ENCODE results near the gene BCKDHA.

The BCKDHA gene

DNA sequence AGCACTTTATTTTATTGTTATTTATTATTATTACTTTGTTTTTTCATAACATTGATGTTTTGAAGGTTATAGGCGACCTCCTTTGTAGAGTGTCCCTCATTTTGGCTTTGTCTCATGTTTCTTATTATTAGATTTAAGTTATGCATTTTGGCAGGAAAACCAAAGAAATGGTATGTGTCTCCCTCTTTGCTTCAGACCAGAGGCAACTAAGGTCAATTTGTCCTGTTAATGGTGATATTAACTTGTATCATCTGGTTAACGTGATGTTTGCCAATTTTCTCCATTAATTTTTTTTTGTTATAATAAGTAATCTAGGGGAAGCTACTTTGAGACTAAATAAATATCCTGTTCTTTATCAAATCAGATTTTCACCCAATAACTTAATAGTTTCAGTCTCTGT, 25.1 kb upstream of the BCKDHA start:
- no peak for TF ChIP-seq CTCF (IDR thresholded peaks at IDR 0.05)

GRCh38 chr19:41373993-41374392, 23.6 kb upstream of the BCKDHA start:
- no peak for TF ChIP-seq CTCF (IDR thresholded peaks at IDR 0.05)

DNA sequence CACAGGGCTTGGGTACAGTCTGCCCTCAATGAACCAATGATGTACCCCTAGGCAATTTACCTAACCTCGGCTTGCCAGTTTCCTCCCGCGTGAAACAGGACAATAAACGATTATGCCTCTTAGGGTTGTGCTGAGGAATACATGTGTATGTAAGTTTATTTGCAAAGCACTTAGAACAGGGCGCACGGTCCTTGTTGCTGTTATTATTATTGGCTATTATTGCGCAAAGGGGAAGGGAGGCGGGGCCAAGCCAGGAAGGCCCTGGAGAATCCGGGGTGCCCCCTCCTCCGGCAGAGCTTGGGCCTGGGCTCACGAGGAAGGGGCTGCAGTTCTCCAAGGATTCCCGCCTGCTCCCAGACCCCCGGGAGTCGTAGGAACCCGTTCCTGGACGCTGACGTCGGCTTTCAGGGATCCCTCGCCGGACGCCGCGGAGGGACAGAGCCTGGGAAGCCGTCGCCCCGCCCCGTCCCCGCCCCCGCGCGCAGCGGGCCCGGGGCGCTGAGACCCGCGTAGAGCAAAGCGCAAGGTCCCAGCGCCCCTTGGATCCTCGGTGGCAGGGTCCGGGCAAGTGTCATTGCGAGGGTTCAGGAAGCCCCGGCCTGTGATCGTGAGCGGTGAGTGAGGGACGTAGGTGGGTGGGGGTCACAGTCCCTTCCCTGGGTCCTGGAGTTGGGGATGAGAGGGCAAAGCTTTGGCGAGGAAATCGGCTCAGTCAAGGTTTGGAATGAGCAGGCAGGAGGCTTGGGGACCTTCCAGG, 21.2 kb upstream of the BCKDHA start, which contains the start of gene TMEM91:
Gene TMEM91, plus strand, starts transcription at position 293 of the 757 bp plus-strand sequence. CDS start 1,777 bp downstream, outside the sequence.
- TF ChIP-seq CTCF (IDR thresholded peaks at IDR 0.05): no peak

DNA sequence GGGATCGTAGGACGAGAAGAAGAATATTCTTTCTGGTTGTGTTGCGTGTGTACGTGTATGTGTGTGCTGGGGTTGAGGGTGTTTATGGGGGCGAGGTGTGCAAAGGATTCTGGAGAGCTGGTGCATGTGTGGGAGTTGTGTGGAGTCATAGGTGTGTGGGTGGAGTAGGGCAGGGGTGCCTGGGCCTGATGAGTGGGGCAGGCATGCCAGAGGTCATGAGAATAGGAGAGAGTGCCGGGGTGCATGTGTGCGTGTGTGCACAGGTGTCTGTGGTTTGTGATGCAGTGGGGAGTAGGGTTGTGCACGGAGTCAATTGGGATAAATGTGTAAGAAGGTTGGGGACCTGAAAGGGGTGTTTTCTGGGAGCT, 20.6 kb upstream of the BCKDHA start:
- no peak for TF ChIP-seq CTCF (IDR thresholded peaks at IDR 0.05)

- no peak for TF ChIP-seq CTCF (IDR thresholded peaks at IDR 0.05)
These were observed 19.5 kb upstream of the BCKDHA start for GRCh38 chr19:41377977-41378709.

GRCh38 chr19:41384351-41384750, 13.3 kb upstream of the BCKDHA start:
- no peak for TF ChIP-seq CTCF (IDR thresholded peaks at IDR 0.05)

DNA sequence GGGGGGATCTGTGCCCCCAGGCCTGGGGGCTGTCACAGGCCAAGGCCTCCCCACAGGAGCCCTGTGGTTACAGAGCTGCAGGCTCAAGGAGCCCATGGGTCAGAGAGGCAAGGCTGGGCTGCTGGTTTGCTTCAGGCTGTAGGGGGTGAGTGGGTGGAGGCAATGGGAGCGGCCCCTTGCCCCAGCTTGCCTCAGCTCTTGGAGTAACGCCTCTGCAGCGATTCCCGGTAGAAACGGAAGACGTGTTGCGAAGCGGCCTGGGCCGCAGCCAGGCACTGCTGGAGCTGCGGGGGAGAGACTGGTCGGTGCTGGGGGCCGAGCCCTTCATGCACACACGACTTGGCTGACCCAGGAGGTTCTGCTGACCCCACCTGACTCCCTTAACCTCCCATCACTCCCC, 11.2 kb upstream of the BCKDHA start:
- no peak for TF ChIP-seq CTCF (IDR thresholded peaks at IDR 0.05)
